NCI-H1436 treated with DMSO at 0.1 percent for 48 hours (cell line): ENCODE results near the gene TMEM72.

Source experiments
- DNase-seq: peaks from one replicate; lab custom pipeline; 2025; lab: John Stamatoyannopoulos, UW

Gene TMEM72

GRCh38 chr10:44980309-44981171 lies 69.4 kb downstream of the TMEM72 start:
- no peak for DNase-seq

- DNase-seq: no peak
These were observed 70.3 kb downstream of the TMEM72 start for GRCh38 chr10:44981172-44982113.

- no peak for DNase-seq
These were observed 71.0 kb downstream of the TMEM72 start for GRCh38 chr10:44982114-44982460.

- DNase-seq: no peak
These were observed 71.4 kb downstream of the TMEM72 start for GRCh38 chr10:44982496-44982895.

GRCh38 chr10:44983066-44983894 lies 72.1 kb downstream of the TMEM72 start:
- no peak for DNase-seq

GRCh38 chr10:44983895-44984278 lies 72.8 kb downstream of the TMEM72 start:
- no peak for DNase-seq

- DNase-seq: no peak
These were observed 73.5 kb downstream of the TMEM72 start for GRCh38 chr10:44984671-44985101.

- no peak for DNase-seq
These were observed 74.1 kb downstream of the TMEM72 start for GRCh38 chr10:44985175-44985681.

GRCh38 chr10:44986179-44986578 lies 75.0 kb downstream of the TMEM72 start:
- DNase-seq: no peak
